Adrenal gland (tissue), 5 donors: ENCODE results near the gene TMEM244.

Source experiments
- CTCF ChIP-seq, 6 experiments: fragments of 450-650 bp in 4 of 6; fragments of 200-600 bp in 2 of 6; sonication (generic) in 1 of 6; IDR thresholded peaks; 1 replicate in 5 of 6; 2 replicates in 1 of 6; pipeline versions ENCODE4 v1.5.1 to v1.8.0; 2016 to 2021; ENCODE audit warnings: antibody characterized with exemption in 6 of 6, mild to moderate bottlenecking in 2 of 6, moderate library complexity in 1 of 6
- POLR2A ChIP-seq, 2 donors: fragments of 450-650 bp; IDR thresholded peaks; one replicate each; pipeline ENCODE4 v1.6.1; 2017; ENCODE audit warnings: antibody characterized with exemption in 2 of 2, mild to moderate bottlenecking in 2 of 2, moderate library complexity in 1 of 2
- donor health status: DM: no; HTN: no; CAD: no.

- TF ChIP-seq POLR2A (IDR thresholded peaks at IDR 0.05) (no peak), CTCF (IDR thresholded peaks at IDR 0.05) (no peak)
These were observed 23.1 kb upstream of the TMEM244 start for GRCh38 chr6:129884211-129884610.
